ENCODE results near the gene ACTR6. TPM values are rescaled to one million over a fixed set of nuclear protein-coding genes. Genes with fewer than 3 reads are reported as not detected.

ACTR6 gene
- total RNA-seq, 4 donors from 2014 or later = 14.2 to 21.0 (median 16.5) TPM

GRCh38 chr12:100247765-100248164 is 47.1 kb downstream of the ACTR6 start:
- TF ChIP-seq CTCF (IDR thresholded peaks at IDR 0.05) (no peak), POLR2A (IDR thresholded peaks at IDR 0.05) (no peak)
- Histone ChIP-seq H3K36me3 (no peaks in the 10 kb centered on the region), H3K27me3 (no peaks in the 10 kb centered on the region), H3K4me3 (no peak overlapping the region), H3K4me1 (no peaks in the 10 kb centered on the region), H3K9me3 (no peaks in the 10 kb centered on the region), H3K27ac (no peak overlapping the region)
- WGBS, 2 donors = 93 to 94% methylated on average over 4 of the region's 4 CpGs
- intact Hi-C loops (cut with DNase I) = no loop called here
- no peak for DNase-seq

GRCh38 chr12:100248886-100249285 is 48.3 kb downstream of the ACTR6 start:
- H3K4me1 ChIP-seq = no peaks in the 10 kb centered on the region
- intact Hi-C loops (cut with DNase I) = no loop called here
- no peak overlapping the region for H3K27ac ChIP-seq
- H3K27me3 ChIP-seq = no peaks in the 10 kb centered on the region
- H3K36me3 ChIP-seq = no peaks in the 10 kb centered on the region
- no peak for TF ChIP-seq CTCF (IDR thresholded peaks at IDR 0.05)
- TF ChIP-seq POLR2A (IDR thresholded peaks at IDR 0.05) = no peak
- DNase-seq = no peak
- H3K9me3 ChIP-seq = no peaks in the 10 kb centered on the region
- H3K4me3 ChIP-seq = no peak overlapping the region

GRCh38 chr12:100249941-100250340 is 49.3 kb downstream of the ACTR6 start:
- H3K36me3 ChIP-seq = no peaks in the 10 kb centered on the region
- no peaks in the 10 kb centered on the region for H3K9me3 ChIP-seq
- DNase-seq = no peak
- no peaks in the 10 kb centered on the region for H3K27me3 ChIP-seq
- H3K4me3 ChIP-seq = no peak overlapping the region
- 90 to 91% methylated on average over 7 of the region's 7 CpGs for WGBS, 2 donors
- intact Hi-C loops (cut with DNase I) = no loop called here
- TF ChIP-seq POLR2A (IDR thresholded peaks at IDR 0.05) (no peak), CTCF (IDR thresholded peaks at IDR 0.05) (no peak)
- peaks cover 0 to 7% (median 0%) of the 10 kb centered on the region in 3 donors for H3K4me1 ChIP-seq
- no peak overlapping the region for H3K27ac ChIP-seq

- intact Hi-C loops (cut with DNase I) = no loop called here
- 56 to 77% methylated on average over 2 of the region's 2 CpGs for WGBS, 2 donors
- no peak for DNase-seq
- no peaks in the 10 kb centered on the region for H3K27me3 ChIP-seq
- no peaks in the 10 kb centered on the region for H3K9me3 ChIP-seq
- peaks cover 0 to 12% (median 0%) of the 10 kb centered on the region in 3 donors for H3K4me1 ChIP-seq
- H3K36me3 ChIP-seq = no peaks in the 10 kb centered on the region
- TF ChIP-seq POLR2A (IDR thresholded peaks at IDR 0.05) (no peak), CTCF (IDR thresholded peaks at IDR 0.05) (no peak)
- H3K4me3 ChIP-seq = no peak overlapping the region
- H3K27ac ChIP-seq = no peak overlapping the region
Measured at GRCh38 chr12:100251917-100252316, 51.3 kb downstream of the ACTR6 start.

GRCh38 chr12:100253437-100253836 is 52.8 kb downstream of the ACTR6 start:
- H3K36me3 ChIP-seq = no peaks in the 10 kb centered on the region
- no peak overlapping the region for H3K4me3 ChIP-seq
- no peaks in the 10 kb centered on the region for H3K9me3 ChIP-seq
- 90 to 100% methylated on average over 1 of the region's 1 CpG for WGBS, 2 donors
- TF ChIP-seq POLR2A (IDR thresholded peaks at IDR 0.05) = no peak
- TF ChIP-seq CTCF (IDR thresholded peaks at IDR 0.05) = no peak
- no peak for DNase-seq
- peaks cover 0 to 12% (median 0%) of the 10 kb centered on the region in 3 donors for H3K4me1 ChIP-seq
- intact Hi-C loops (cut with DNase I) = no loop called here
- no peaks in the 10 kb centered on the region for H3K27me3 ChIP-seq
- H3K27ac ChIP-seq = no peak overlapping the region
